HG02759 (cell line): ENCODE data around the gene C9.

Experiments used
- ATAC-seq: cut with Tn5 transposase; IDR thresholded peaks from one replicate; pipeline ENCODE4 v1.9.1; 2021; ENCODE audit warnings: mild to moderate bottlenecking, moderate library complexity; ENCODE audit not compliant: unreplicated experiment

The C9 gene

DNA sequence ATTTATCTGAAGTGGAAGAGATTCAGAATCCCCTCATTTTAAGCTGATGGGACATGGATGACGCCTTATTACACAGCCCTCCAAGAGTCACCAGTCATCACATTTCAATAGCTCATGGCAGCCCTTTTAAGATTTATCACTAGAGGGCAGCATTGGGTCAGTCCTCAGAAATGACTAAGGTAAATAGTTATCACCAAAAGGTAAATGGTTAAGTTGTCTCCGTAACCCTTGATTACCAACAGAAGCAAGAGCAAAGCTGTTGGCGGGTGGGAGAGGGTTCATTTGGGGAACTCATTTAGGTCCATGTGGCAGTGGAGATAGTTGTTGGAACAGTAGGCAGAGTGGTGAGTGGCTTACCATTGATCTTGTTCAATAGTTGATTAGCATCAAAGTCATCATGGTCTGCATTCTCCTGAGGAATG lies 12.0 kb upstream of the C9 start:
- peak; percentile 86 for ATAC-seq

DNA sequence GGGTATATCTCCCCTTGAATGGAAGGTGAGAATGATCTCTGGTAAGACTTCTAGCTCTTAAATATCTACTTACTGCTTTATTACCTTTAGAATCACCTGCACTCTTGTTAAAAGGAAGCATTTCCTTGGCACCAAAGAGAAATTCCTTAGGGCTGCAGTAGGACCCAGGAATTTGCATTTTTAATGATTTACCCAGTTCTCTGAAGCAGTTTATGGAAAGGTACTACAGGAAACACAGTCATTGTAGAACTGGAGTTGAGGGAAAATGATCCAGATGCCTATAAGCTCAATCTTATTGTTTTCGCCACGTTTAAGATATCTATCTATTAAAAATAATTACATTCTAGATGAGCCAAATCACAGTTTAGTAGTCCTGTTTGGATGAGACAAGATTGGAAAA lies 9.5 kb upstream of the C9 start:
- ATAC-seq: no peak

DNA sequence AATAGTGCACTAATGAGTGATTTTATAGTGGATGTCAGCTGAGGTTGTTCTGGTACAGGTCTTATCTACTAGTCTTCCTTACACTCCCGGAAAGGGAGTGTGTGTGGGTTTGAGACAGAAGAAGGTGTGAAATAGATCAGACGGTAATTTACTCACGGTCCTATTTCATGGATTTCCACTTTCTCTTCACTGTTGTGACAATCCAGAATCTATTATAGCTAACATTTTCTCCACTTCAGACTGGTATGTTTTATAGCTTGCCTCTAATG lies 7.0 kb upstream of the C9 start:
- ATAC-seq: no peak

GRCh38 chr5:39370555-39371366 lies 6.5 kb upstream of the C9 start:
- no peak for ATAC-seq

DNA sequence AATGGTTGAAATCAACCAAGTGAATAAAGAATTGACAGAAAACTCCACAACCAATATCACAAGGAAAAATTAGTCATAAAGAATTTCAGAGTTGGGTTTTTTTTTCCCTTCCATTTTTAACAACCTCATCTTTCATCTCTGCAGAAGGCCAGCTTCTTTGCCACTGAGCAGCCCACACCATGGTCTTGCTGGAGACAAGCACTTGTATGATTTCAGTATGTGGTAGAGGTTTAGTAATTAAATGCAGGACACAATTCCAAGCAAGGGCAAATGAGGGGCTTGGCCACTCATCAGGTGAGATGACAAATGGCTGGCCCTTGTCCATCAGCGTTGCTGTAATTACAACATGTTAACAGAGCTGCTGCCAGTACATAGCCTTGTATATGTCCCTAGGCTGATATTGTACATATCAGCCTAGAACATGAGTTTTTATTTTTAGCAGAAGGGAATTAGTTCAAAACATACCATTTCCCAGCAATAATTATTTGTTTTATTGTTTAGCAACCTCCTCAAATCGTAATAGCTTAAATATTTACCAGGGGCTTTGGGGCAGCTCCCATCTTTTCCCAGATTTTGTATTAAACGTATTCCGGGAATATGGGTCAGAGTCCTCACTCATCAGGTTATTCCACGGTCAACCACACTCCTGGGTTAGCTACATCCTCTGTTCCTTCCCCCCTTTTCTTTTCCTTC lies 5.0 kb upstream of the C9 start:
- ATAC-seq: no peak

DNA sequence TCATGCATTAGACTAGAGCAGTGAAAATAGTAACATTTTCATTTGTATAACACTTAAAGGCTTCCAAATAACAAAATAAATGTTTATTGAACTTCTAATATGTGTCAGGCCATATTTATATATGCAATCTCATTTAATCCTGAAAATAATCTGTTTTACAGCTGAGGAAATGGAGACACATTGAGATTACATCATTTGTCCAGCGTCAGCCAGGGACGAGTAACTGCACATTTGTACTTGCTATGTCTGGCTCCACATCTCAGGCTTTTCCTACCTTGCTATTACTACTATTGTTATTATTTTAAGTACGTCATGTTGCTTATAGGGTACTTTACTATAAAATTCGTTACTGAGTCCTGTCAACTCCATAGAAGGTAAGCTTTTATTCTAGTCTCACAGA lies 3.8 kb upstream of the C9 start:
- ATAC-seq: no peak

- no peak for ATAC-seq
Observed at GRCh38 chr5:39367711-39368110, 3.4 kb upstream of the C9 start.

- no peak for ATAC-seq
Observed at GRCh38 chr5:39363217-39363616, 1.1 kb downstream of the C9 start.

- no peak for ATAC-seq
Observed at GRCh38 chr5:39362646-39363045, 1.6 kb downstream of the C9 start.

GRCh38 chr5:39361306-39361705 lies 3.0 kb downstream of the C9 start:
- ATAC-seq: no peak

GRCh38 chr5:39360471-39361111 lies 3.7 kb downstream of the C9 start:
- no peak for ATAC-seq

- ATAC-seq: no peak
Observed at GRCh38 chr5:39356263-39356662, 8.0 kb downstream of the C9 start.

DNA sequence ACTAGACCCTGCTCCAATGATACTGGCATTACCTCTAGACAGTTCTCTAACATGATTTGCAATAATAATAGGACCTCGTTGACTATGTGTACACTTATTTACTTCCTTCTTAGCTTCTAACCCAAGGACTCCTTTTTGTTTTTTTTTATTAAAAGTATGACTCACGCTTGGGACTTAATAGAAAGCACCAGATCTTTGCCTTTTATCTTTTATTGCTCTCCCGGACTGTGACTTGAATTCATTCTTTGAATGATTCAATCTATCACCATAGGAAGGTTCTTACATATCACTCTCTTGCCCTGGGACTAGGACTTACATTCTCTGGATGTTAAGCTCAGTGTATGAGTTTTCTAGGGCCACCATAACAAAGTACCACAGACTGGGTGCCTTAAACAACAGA lies 9.0 kb downstream of the C9 start:
- no peak for ATAC-seq

- ATAC-seq: no peak
Observed at GRCh38 chr5:39353717-39354399, 10.4 kb downstream of the C9 start.

- ATAC-seq: no peak
Observed at GRCh38 chr5:39352951-39353350, 11.3 kb downstream of the C9 start.

GRCh38 chr5:39352170-39352569 lies 12.1 kb downstream of the C9 start:
- ATAC-seq: no peak

- no peak for ATAC-seq
Observed at GRCh38 chr5:39349484-39349883, 14.8 kb downstream of the C9 start.

GRCh38 chr5:39342460-39342859 lies 21.8 kb downstream of the C9 start:
- ATAC-seq: no peak

DNA sequence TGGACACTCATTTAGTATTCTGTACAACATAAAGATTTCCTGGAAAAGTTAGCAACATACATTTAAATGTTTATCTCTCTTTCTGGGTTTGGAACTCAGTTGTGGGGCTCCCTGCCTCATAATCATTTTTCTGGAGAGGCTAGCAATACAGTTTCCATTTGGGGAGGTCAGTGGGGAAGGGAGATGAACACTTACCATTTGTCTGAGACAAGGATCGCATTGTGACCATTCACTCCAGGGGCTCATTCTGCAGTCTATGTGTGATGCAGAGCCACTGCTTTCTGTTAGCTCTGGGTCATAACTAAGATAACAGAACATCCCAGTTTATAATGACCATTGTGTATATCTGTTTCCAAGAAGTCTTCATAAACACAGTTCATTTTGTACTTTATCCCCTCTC lies 22.4 kb downstream of the C9 start:
- no peak for ATAC-seq

- no peak for ATAC-seq
Observed at GRCh38 chr5:39340506-39340905, 23.8 kb downstream of the C9 start.

DNA sequence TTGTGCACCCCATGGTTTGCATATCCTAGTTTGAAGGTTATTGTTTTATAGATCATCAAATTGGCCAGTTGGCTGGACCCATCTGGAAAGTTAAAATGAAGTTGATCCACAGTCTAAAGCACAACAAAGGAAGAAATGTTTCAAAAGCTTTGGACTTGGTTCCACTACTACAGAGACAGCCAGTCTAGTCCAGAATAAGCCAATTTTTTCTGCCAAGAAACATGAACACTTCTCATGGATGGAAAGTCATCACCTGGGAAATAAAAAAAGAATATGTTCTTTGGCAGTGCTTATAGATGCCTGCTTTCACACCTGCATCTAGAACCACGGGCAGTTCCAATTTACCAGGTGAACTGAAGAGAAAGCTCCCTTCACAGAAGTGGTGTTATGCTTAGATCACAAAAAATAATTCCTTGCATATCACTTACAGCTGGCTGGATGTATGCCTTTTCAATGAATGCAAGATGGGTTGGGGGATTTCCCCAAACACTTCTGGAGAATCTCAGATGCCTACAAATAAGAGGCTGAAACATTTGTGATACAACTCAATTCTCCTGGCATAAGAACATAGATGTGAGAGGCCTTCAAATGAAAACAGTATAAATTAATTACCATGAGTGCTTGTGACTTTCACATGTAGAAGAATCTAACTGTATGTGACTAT lies 26.9 kb downstream of the C9 start:
- no peak for ATAC-seq
